Testis (tissue), 3 donors: ENCODE measurements around the gene RPL10. TPM values are rescaled to one million over a fixed set of nuclear protein-coding genes. Genes with fewer than 3 reads are reported as not detected.

Experiments
- DNase-seq: peaks from one replicate; pipeline ENCODE4 v3.0.0-alpha.2; 2019
- H3K27ac ChIP-seq, 2 donors: fragments of 200-600 bp; sonication (generic); one replicate each; pipeline ENCODE4 v1.5.1; 2019
- H3K27me3 ChIP-seq: fragments of 200-600 bp; sonication (generic); one replicate; pipeline ENCODE4 v1.5.1; 2019
- H3K36me3 ChIP-seq: fragments of 200-600 bp; sonication (generic); one replicate; pipeline ENCODE4 v1.5.1; 2017; ENCODE audit warnings: low read depth; ENCODE audit errors: missing control alignments
- H3K4me1 ChIP-seq: fragments of 200-600 bp; sonication (generic); one replicate; pipeline ENCODE4 v1.5.1; 2019
- H3K4me3 ChIP-seq, 2 donors: fragments of 200-600 bp; sonication (generic); one replicate each; pipeline ENCODE4 v1.5.1; 2017 to 2019
- H3K9me3 ChIP-seq: fragments of 200-600 bp; sonication (generic); one replicate; pipeline ENCODE4 v1.5.1; 2017
- CTCF ChIP-seq, 3 experiments: fragments of 450-650 bp in 2 of 3; fragments of 200-600 bp in 1 of 3; sonication (generic) in 1 of 3; IDR thresholded peaks; one replicate each; pipeline ENCODE4 v1.5.1; 2016 to 2019; ENCODE audit warnings: antibody characterized with exemption in 3 of 3, mild to moderate bottlenecking in 2 of 3, moderate library complexity in 1 of 3
- POLR2A ChIP-seq: fragments of 450-650 bp; IDR thresholded peaks from one replicate; pipeline ENCODE4 v1.6.1; 2017; ENCODE audit warnings: antibody characterized with exemption, mild to moderate bottlenecking, moderate library complexity
- WGBS, 2 donors: methylation state at CpG; one replicate each; pipeline ENCODE4 v1.1.5; 2018; 5-methylcytosine and 5-hydroxymethylcytosine counted together
- intact Hi-C: fragments of 100-400 bp; cut with DNase I; formaldehyde crosslinking; loops from one replicate; pipeline ENCODE4 v1.15.1; 2023; ENCODE audit warnings: low total_unique reads
- polyA plus RNA-seq: library from polyadenylated mRNA; stranded (reverse); fragments of 350-450 nt; fragmentation: Illumina TruSeq; extraction: RNeasy Lipid Tissue Mini Kit (QIAGEN cat#74804); gene quantifications from one replicate; pipeline ENCODE4 v1.2.3, GENCODE V29; 2014; ENCODE audit warnings: low read depth, low replicate concordance; ENCODE audit not compliant: insufficient read depth
- total RNA-seq, 2 donors: library from RNA; depleted of rRNA; stranded (reverse); fragments of >200 nt; gene quantifications; one replicate each; pipeline ENCODE4 v1.2.3, GENCODE V29; 2016

Gene RPL10
- total and polyA plus RNA-seq, 3 donors from 2014 or later: 925 to 1,913 (median 1,423) TPM

DNA sequence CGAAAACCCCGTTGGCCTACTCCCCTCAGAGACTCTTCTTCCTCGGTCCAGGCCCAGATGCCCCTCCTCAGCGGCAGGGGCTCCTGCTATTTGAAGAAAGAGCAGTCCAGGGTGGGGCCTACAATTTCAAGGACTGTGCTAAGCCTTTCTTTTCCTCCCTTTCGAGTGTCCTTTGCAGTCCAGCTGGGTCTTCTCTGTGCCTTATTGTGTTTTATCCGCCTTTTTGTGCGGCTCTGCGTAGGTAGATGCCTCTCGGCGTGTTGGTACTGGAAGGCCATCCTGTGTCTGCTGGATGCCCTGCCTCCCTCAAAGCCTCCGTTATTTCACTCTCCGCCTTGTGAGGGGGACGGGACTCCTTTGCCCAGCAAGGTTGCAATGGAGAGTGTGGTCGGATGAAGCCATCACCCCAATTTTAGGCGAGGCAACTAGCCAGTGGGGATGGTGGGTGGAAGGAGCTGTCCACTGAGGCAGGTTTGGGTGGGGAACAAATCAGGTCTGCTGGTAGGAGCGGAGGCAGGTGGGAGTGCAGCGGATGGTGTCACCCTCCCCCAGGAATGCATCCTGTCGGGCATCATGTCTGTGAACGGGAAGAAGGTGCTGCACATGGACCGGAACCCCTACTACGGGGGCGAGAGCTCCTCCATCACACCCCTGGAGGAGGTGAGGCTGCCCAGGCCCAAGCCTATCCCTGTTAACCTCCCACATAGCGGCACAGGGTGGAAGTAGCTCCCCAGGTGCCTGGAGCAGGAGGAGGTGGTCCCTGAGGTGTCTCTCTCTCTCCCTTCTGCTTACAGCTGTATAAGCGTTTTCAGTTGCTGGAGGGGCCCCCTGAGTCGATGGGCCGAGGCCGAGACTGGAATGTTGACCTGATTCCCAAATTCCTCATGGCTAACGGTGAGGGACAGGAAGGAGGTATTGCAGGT is 40.1 kb downstream of the RPL10 start:
- Histone ChIP-seq H3K4me3 (peak overlapping the region; percentile 61 to 74), H3K4me1 (no peaks in the 10 kb centered on the region), H3K27me3 (no peaks in the 10 kb centered on the region), H3K36me3 (no peaks in the 10 kb centered on the region), H3K9me3 (no peaks in the 10 kb centered on the region), H3K27ac (peak overlapping the region; percentile 83 to 88)
- DNase-seq: no peak
- 4 to 21% methylated on average over 9 to 19 of the region's 28 CpGs for WGBS, 2 donors
- TF ChIP-seq CTCF (IDR thresholded peaks at IDR 0.05): no peak
- no peak for TF ChIP-seq POLR2A
- intact Hi-C loops: no loop called here

- intact Hi-C loops: no loop called here
- H3K4me3 ChIP-seq: no peak overlapping the region
- no peak for DNase-seq
- no peaks in the 10 kb centered on the region for H3K27me3 ChIP-seq
- H3K9me3 ChIP-seq: no peaks in the 10 kb centered on the region
- no peaks in the 10 kb centered on the region for H3K36me3 ChIP-seq
- 78 to 80% methylated on average over 4 to 12 of the region's 18 CpGs for WGBS, 2 donors
- H3K4me1 ChIP-seq: peaks cover under 1% of the 10 kb centered on the region
- H3K27ac ChIP-seq: no peak overlapping the region
- TF ChIP-seq POLR2A (no peak), CTCF (IDR thresholded peaks at IDR 0.05) (no peak)
These were observed 41.7 kb downstream of the RPL10 start for GRCh38 chrX:154439841-154440240.

- Histone ChIP-seq H3K27ac (no peak overlapping the region), H3K4me3 (no peak overlapping the region), H3K27me3 (no peaks in the 10 kb centered on the region), H3K36me3 (no peaks in the 10 kb centered on the region), H3K4me1 (peaks cover 5% of the 10 kb centered on the region), H3K9me3 (no peaks in the 10 kb centered on the region)
- 87% methylated on average over 17 of the region's 17 CpGs; no CpG with 5 or more reads in 1 of the 2 donors for WGBS, 2 donors
- intact Hi-C loops: no loop called here
- DNase-seq: no peak
- no peak for TF ChIP-seq POLR2A
- no peak for TF ChIP-seq CTCF (IDR thresholded peaks at IDR 0.05)
These were observed 42.6 kb downstream of the RPL10 start for GRCh38 chrX:154440623-154441357.

- Histone ChIP-seq H3K36me3 (no peaks in the 10 kb centered on the region), H3K27me3 (no peaks in the 10 kb centered on the region), H3K4me1 (peaks cover 5% of the 10 kb centered on the region), H3K4me3 (no peak overlapping the region), H3K9me3 (no peaks in the 10 kb centered on the region), H3K27ac (no peak overlapping the region)
- DNase-seq: no peak
- 80 to 92% methylated on average over 2 to 6 of the region's 11 CpGs for WGBS, 2 donors
- TF ChIP-seq CTCF (IDR thresholded peaks at IDR 0.05): no peak
- TF ChIP-seq POLR2A: no peak
- intact Hi-C loops: no loop called here
These were observed 43.4 kb downstream of the RPL10 start for GRCh38 chrX:154441564-154441963.
